A549 (cell line): ENCODE data around the gene PRKN. TPM values are rescaled to one million over a fixed set of nuclear protein-coding genes. Genes with fewer than 3 reads are reported as not detected.

Experiments
- ATAC-seq, 2 experiments: fragments of 200-7000 bp in 1 of 2; fragments of >200 bp in 1 of 2; cut with Nextera tagmentation in 1 of 2; cut with Tn5 transposase in 1 of 2; 3 replicates each; pipeline versions ENCODE4 v1.8.0 to v1.9.1; 2018 to 2020; ENCODE audit warnings: mild to moderate bottlenecking in 1 of 2, moderate library complexity in 1 of 2
- CTCF ChIA-PET: fragments of 300-600 bp; sonication (Branson Sonifier 250); formaldehyde crosslinking; extraction: SDS; loops from one replicate; lab custom pipeline; 2021; ENCODE audit warnings: antibody characterized with exemption, inconsistent platforms; lab: Yijun Ruan, JAX
- POLR2A ChIA-PET: fragments of 350-600 bp; formaldehyde crosslinking; extraction: SDS; loops from one replicate; lab custom pipeline; 2021; ENCODE audit warnings: antibody characterized with exemption, inconsistent platforms; lab: Yijun Ruan, JAX
- DNase-seq, 2 experiments: peaks; one replicate each; pipeline versions ENCODE4 v3.0.0 to v3.0.0-alpha.2; 2011 to 2016; ENCODE audit warnings: low read depth in 1 of 2, low spot score in 1 of 2
- FAIRE-seq: peaks from 2 replicates; lab custom pipeline; 2011; peaks lifted over from hg19 to GRCh38; lab: Jason Lieb, UNC
- H3K27ac ChIP-seq, 2 experiments: fragments of >200 bp; sonication (Bioruptor Twin); formaldehyde crosslinking; 3 replicates each; pipeline ENCODE4 v1.5.1; 2016 to 2017
- H3K4me1 ChIP-seq: fragments of >200 bp; sonication (Bioruptor Twin); formaldehyde crosslinking; 3 replicates; pipeline ENCODE4 v1.6.1; 2016
- H3K4me2 ChIP-seq: fragments of >200 bp; sonication (Bioruptor Twin); formaldehyde crosslinking; 3 replicates; pipeline ENCODE4 v1.6.1; 2016
- H3K4me3 ChIP-seq: fragments of >200 bp; sonication (Bioruptor Twin); formaldehyde crosslinking; 3 replicates; pipeline ENCODE4 v1.5.1; 2016
- H3K9me3 ChIP-seq: fragments of >200 bp; sonication (Bioruptor Twin); formaldehyde crosslinking; 3 replicates; pipeline ENCODE4 v1.6.1; 2016
- CBX8 ChIP-seq: fragments of 200-600 bp; sonication (generic); IDR thresholded peaks from 2 replicates; pipeline ENCODE4 v1.6.1; 2016
- CHD2 ChIP-seq: fragments of 150-350 bp; IDR thresholded peaks from 2 replicates; pipeline ENCODE4 v1.6.1; 2014; ENCODE audit warnings: low read length; ENCODE audit not compliant: partially characterized antibody
- CHD4 ChIP-seq: fragments of 200-600 bp; sonication (generic); IDR thresholded peaks from 2 replicates; pipeline ENCODE4 v1.6.1; 2016; ENCODE audit warnings: antibody characterized with exemption, mild to moderate bottlenecking, borderline replicate concordance
- EHMT2 ChIP-seq: fragments of 200-600 bp; sonication (generic); IDR thresholded peaks from 2 replicates; pipeline ENCODE4 v1.6.1; 2016; ENCODE audit warnings: antibody characterized with exemption, low read depth, mild to moderate bottlenecking, moderate library complexity
- EP300 ChIP-seq, 2 experiments: fragments of >200 bp; sonication (Bioruptor Twin); formaldehyde crosslinking; IDR thresholded peaks; 2 replicates in 1 of 2; 3 replicates in 1 of 2; pipeline ENCODE4 v1.6.1; 2016 to 2017
- FOXS1 ChIP-seq: fragments of 250-450 bp; sonication (Bioruptor Pico); IDR thresholded peaks from 2 replicates; pipeline ENCODE4 v1.5.0; 2020; ENCODE audit warnings: mild to moderate bottlenecking, moderate library complexity
- GATA3 ChIP-seq: IDR thresholded peaks from 2 replicates; pipeline ENCODE4 v1.6.1; 2012; ENCODE audit warnings: borderline replicate concordance
- HEYL ChIP-seq: fragments of 250-450 bp; sonication (Bioruptor Pico); IDR thresholded peaks from 2 replicates; pipeline ENCODE4 v1.8.0; 2021; ENCODE audit warnings: mild to moderate bottlenecking, moderate library complexity
- JUN ChIP-seq, 2 experiments: fragments of >200 bp; sonication (Bioruptor Twin); formaldehyde crosslinking; IDR thresholded peaks; 2 replicates in 1 of 2; 3 replicates in 1 of 2; pipeline ENCODE4 v1.6.1; 2016 to 2017
- KDM1A ChIP-seq: fragments of 200-600 bp; sonication (generic); IDR thresholded peaks from 2 replicates; pipeline ENCODE4 v1.6.1; 2016; ENCODE audit warnings: low read depth, mild to moderate bottlenecking
- MAZ ChIP-seq: fragments of 150-350 bp; IDR thresholded peaks from 2 replicates; pipeline ENCODE4 v1.6.1; 2014; ENCODE audit warnings: antibody characterized with exemption, low read depth, low read length, borderline replicate concordance
- MYC ChIP-seq: IDR thresholded peaks from 2 replicates; pipeline ENCODE4 v1.6.1; 2012; ENCODE audit warnings: mild to moderate bottlenecking, inconsistent platforms, low read length, improper control_type of control experiment, borderline replicate concordance
- POLR2A ChIP-seq: IDR thresholded peaks from 2 replicates; pipeline ENCODE4 v1.6.1; 2012; ENCODE audit warnings: mild to moderate bottlenecking, low read length
- POLR2AphosphoS2 ChIP-seq: conservative IDR thresholded peaks from 2 replicates; pipeline ENCODE4 v1.6.1; 2012; ENCODE audit warnings: low read length, improper control_type of control experiment, inconsistent platforms
- RCOR1 ChIP-seq: fragments of 150-350 bp; IDR thresholded peaks from 2 replicates; pipeline ENCODE4 v1.6.1; 2014; ENCODE audit warnings: antibody characterized with exemption, low read length, low read depth
- SREBF2 ChIP-seq: fragments of 450-650 bp; IDR thresholded peaks from 2 replicates; pipeline ENCODE4 v1.6.1; 2014; ENCODE audit warnings: mild to moderate bottlenecking, moderate library complexity
- ZFP36 ChIP-seq: fragments of 450-650 bp; IDR thresholded peaks from 2 replicates; pipeline ENCODE4 v1.6.1; 2014; ENCODE audit warnings: borderline replicate concordance; ENCODE audit not compliant: partially characterized antibody
- ZSCAN20 ChIP-seq: fragments of 250-450 bp; sonication (Bioruptor Pico); IDR thresholded peaks from 2 replicates; pipeline ENCODE4 v1.8.0; 2022; ENCODE audit warnings: mild to moderate bottlenecking, moderate library complexity
- WGBS: methylation state at CpG from one replicate; pipeline ENCODE4 v1.1.6; 2017; ENCODE audit errors: missing lambda C conversion rate; 5-methylcytosine and 5-hydroxymethylcytosine counted together
- polyA plus RNA-seq, 4 experiments: library from polyadenylated mRNA; depleted of rRNA in 3 of 4; stranded (reverse); fragments of >200 nt; fragmentation: RNase III in 1 of 4; extraction: RNeasy Plus Mini Kit Qiagen cat#74134 plus additional on column Dnase treatment in 1 of 4; gene quantifications; 2 replicates in 3 of 4; 3 replicates in 1 of 4; pipeline ENCODE4 v1.2.3, GENCODE V29; 2011 to 2017
- TF ChIP-seq, protein P1 (sequence below): fragments of >200 bp; sonication (Bioruptor Twin); formaldehyde crosslinking; IDR thresholded peaks from 3 replicates; pipeline ENCODE4 v1.5.1; 2016
- TF ChIP-seq, protein P2 (sequence below): fragments of 200-600 bp; sonication (generic); IDR thresholded peaks from 2 replicates; pipeline ENCODE4 v1.6.1; 2016; ENCODE audit warnings: antibody characterized with exemption, mild to moderate bottlenecking, moderate library complexity
- TF ChIP-seq, protein P3 (sequence below): fragments of 150-350 bp; IDR thresholded peaks from 2 replicates; pipeline ENCODE4 v1.6.1; 2014; ENCODE audit warnings: low read depth, mild to moderate bottlenecking, low read length
- TF ChIP-seq, protein P4 (sequence below): fragments of >200 bp; sonication (Bioruptor Twin); formaldehyde crosslinking; IDR thresholded peaks from 3 replicates; pipeline ENCODE4 v1.6.1; 2016
- TF ChIP-seq, protein P5 (sequence below): fragments of 250-450 bp; sonication (Bioruptor Pico); IDR thresholded peaks from 2 replicates; pipeline ENCODE4 v1.5.0; 2021; ENCODE audit warnings: mild to moderate bottlenecking, moderate library complexity, borderline replicate concordance

PRKN gene
- polyA plus RNA-seq, 2 of the 4 experiments (the other 2 are of a cell fraction) = 0.36 to 0.39 TPM

DNA sequence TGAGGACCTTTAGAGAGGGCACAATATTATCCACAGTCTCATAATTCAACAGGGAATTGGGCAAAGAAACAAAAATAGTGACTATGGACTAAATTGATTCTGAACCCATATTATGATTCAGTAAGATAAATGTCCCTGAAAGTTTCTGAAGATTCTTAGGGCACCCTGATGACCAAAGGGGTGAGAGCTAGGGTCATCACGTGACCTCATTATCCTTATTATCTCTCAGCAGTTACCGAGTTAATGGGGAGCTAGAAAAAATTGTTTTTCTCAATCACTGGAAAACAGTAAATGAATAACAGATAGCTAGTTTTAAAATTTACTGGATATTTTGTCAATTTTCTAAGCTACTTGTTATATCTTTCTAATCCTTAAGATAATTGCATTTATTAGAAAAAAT, 639.5 kb downstream of the PRKN start:
- ATAC-seq = no peak
- no peak for TF ChIP-seq EHMT2
- TF ChIP-seq FOXS1 (CRISPR knock-in tag) = no peak
- TF ChIP-seq ZFP36 = no peak
- TF ChIP-seq JUN (IDR thresholded peaks at IDR 0.05) = no peak
- no peak for TF ChIP-seq CBX8
- no peak for TF ChIP-seq POLR2AphosphoS2
- TF ChIP-seq KDM1A = no peak
- TF ChIP-seq RCOR1 = no peak
- TF ChIP-seq CHD4 = no peak
- no peak for TF ChIP-seq EP300 (IDR thresholded peaks at IDR 0.05)
- no peak for TF ChIP-seq SREBF2
- TF ChIP-seq, protein P1, sequence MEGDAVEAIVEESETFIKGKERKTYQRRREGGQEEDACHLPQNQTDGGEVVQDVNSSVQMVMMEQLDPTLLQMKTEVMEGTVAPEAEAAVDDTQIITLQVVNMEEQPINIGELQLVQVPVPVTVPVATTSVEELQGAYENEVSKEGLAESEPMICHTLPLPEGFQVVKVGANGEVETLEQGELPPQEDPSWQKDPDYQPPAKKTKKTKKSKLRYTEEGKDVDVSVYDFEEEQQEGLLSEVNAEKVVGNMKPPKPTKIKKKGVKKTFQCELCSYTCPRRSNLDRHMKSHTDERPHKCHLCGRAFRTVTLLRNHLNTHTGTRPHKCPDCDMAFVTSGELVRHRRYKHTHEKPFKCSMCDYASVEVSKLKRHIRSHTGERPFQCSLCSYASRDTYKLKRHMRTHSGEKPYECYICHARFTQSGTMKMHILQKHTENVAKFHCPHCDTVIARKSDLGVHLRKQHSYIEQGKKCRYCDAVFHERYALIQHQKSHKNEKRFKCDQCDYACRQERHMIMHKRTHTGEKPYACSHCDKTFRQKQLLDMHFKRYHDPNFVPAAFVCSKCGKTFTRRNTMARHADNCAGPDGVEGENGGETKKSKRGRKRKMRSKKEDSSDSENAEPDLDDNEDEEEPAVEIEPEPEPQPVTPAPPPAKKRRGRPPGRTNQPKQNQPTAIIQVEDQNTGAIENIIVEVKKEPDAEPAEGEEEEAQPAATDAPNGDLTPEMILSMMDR = no peak
- no peak overlapping the region for H3K27ac ChIP-seq
- DNase-seq = no peak
- no peak for FAIRE-seq
- ChIA-PET POLR2A (no interaction called here), CTCF (no interaction called here)
- H3K4me2 ChIP-seq = no peak overlapping the region
- 81% methylated on average over 2 of the region's 2 CpGs for WGBS
- no peaks in the 10 kb centered on the region for H3K9me3 ChIP-seq
- H3K4me3 ChIP-seq = no peak overlapping the region
- no peaks in the 10 kb centered on the region for H3K4me1 ChIP-seq

DNA sequence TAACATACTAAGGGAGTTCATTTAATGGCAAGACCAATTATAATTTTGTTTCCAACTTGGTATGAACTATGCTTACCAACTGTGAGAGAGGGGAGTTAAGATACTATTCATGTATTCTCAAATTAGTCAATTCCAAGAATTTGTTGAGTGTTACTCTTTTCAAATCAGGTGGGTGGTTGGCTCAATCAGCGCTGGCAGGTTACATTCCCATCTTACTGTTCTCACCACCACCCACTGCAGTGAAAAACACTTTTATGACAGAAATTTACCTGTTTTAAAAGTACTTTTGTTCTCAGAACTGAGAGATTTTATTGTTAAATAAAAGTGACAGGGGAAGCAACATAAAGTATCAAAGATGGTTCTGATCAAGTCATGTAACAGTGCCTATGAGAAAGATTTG, 642.0 kb downstream of the PRKN start:
- Histone ChIP-seq H3K4me3 (no peak overlapping the region), H3K27ac (no peak overlapping the region), H3K9me3 (no peaks in the 10 kb centered on the region), H3K4me1 (no peaks in the 10 kb centered on the region), H3K4me2 (no peak overlapping the region)
- ChIA-PET CTCF (no interaction called here), POLR2A (no interaction called here)
- DNase-seq (no peak), ATAC-seq (no peak), FAIRE-seq (no peak)
- 85% methylated on average over 1 of the region's 1 CpG for WGBS
- TF ChIP-seq GATA3 (no peak), ZSCAN20 (no peak), KDM1A (no peak), MAZ (no peak), MYC (no peak), CHD2 (no peak), POLR2A (no peak), HEYL (CRISPR knock-in tag) (no peak)
- TF ChIP-seq, protein P2, sequence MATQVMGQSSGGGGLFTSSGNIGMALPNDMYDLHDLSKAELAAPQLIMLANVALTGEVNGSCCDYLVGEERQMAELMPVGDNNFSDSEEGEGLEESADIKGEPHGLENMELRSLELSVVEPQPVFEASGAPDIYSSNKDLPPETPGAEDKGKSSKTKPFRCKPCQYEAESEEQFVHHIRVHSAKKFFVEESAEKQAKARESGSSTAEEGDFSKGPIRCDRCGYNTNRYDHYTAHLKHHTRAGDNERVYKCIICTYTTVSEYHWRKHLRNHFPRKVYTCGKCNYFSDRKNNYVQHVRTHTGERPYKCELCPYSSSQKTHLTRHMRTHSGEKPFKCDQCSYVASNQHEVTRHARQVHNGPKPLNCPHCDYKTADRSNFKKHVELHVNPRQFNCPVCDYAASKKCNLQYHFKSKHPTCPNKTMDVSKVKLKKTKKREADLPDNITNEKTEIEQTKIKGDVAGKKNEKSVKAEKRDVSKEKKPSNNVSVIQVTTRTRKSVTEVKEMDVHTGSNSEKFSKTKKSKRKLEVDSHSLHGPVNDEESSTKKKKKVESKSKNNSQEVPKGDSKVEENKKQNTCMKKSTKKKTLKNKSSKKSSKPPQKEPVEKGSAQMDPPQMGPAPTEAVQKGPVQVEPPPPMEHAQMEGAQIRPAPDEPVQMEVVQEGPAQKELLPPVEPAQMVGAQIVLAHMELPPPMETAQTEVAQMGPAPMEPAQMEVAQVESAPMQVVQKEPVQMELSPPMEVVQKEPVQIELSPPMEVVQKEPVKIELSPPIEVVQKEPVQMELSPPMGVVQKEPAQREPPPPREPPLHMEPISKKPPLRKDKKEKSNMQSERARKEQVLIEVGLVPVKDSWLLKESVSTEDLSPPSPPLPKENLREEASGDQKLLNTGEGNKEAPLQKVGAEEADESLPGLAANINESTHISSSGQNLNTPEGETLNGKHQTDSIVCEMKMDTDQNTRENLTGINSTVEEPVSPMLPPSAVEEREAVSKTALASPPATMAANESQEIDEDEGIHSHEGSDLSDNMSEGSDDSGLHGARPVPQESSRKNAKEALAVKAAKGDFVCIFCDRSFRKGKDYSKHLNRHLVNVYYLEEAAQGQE = no peak
- TF ChIP-seq, protein P3, sequence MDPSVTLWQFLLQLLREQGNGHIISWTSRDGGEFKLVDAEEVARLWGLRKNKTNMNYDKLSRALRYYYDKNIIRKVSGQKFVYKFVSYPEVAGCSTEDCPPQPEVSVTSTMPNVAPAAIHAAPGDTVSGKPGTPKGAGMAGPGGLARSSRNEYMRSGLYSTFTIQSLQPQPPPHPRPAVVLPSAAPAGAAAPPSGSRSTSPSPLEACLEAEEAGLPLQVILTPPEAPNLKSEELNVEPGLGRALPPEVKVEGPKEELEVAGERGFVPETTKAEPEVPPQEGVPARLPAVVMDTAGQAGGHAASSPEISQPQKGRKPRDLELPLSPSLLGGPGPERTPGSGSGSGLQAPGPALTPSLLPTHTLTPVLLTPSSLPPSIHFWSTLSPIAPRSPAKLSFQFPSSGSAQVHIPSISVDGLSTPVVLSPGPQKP = no peak
- TF ChIP-seq, protein P4, sequence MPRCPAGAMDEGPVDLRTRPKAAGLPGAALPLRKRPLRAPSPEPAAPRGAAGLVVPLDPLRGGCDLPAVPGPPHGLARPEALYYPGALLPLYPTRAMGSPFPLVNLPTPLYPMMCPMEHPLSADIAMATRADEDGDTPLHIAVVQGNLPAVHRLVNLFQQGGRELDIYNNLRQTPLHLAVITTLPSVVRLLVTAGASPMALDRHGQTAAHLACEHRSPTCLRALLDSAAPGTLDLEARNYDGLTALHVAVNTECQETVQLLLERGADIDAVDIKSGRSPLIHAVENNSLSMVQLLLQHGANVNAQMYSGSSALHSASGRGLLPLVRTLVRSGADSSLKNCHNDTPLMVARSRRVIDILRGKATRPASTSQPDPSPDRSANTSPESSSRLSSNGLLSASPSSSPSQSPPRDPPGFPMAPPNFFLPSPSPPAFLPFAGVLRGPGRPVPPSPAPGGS = no peak
- TF ChIP-seq, protein P5, sequence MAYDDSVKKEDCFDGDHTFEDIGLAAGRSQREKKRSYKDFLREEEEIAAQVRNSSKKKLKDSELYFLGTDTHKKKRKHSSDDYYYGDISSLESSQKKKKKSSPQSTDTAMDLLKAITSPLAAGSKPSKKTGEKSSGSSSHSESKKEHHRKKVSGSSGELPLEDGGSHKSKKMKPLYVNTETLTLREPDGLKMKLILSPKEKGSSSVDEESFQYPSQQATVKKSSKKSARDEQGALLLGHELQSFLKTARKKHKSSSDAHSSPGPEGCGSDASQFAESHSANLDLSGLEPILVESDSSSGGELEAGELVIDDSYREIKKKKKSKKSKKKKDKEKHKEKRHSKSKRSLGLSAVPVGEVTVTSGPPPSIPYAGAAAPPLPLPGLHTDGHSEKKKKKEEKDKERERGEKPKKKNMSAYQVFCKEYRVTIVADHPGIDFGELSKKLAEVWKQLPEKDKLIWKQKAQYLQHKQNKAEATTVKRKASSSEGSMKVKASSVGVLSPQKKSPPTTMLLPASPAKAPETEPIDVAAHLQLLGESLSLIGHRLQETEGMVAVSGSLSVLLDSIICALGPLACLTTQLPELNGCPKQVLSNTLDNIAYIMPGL (CRISPR knock-in tag) = no peak
